Natural killer cell (primary cell): Measurements from ENCODE around the gene PTPN4. TPM values are rescaled to one million over a fixed set of nuclear protein-coding genes. Genes with fewer than 3 reads are reported as not detected.

ENCODE experiments used
- ATAC-seq, 3 donors: fragments of 150-1000 bp in 2 of 3; fragments of 200-7000 bp in 1 of 3; cut with Tn5 transposase; 1 replicate in 1 of 3; 2 replicates in 2 of 3; pipeline ENCODE4 v1.10.0; 2021; ENCODE audit warnings: mild to moderate bottlenecking in 2 of 3, moderate library complexity in 2 of 3
- DNase-seq, 2 donors: peaks; one replicate each; pipeline versions ENCODE4 v3.0.0 to v3.0.0-alpha.2; 2013 to 2021; ENCODE audit warnings: mixed read lengths in 1 of 2
- H3K27ac ChIP-seq: one replicate; pipeline ENCODE4 v1.5.1; 2013; ENCODE audit warnings: mild to moderate bottlenecking, low read length
- H3K27me3 ChIP-seq: one replicate; pipeline ENCODE4 v1.6.1; 2013; ENCODE audit warnings: low read length; ENCODE audit not compliant: control insufficient read depth, insufficient read depth
- H3K36me3 ChIP-seq: one replicate; pipeline ENCODE4 v1.6.1; 2013; ENCODE audit warnings: low read length; ENCODE audit not compliant: control insufficient read depth, insufficient read depth
- H3K4me1 ChIP-seq: one replicate; pipeline ENCODE4 v1.6.1; 2013; ENCODE audit warnings: low read length; ENCODE audit not compliant: control insufficient read depth, insufficient read depth
- H3K4me3 ChIP-seq: one replicate; pipeline ENCODE4 v1.5.1; 2013; ENCODE audit warnings: low read length
- H3K9me3 ChIP-seq: one replicate; pipeline ENCODE4 v1.6.1; 2013; ENCODE audit warnings: low read length; ENCODE audit not compliant: control insufficient read depth, insufficient read depth
- H3K27ac Mint-ChIP-seq, 2 donors: one replicate each; pipeline ENCODE4 v1.8.0; 2022; ENCODE audit warnings: mild to moderate bottlenecking in 2 of 2, mixed read lengths in 2 of 2, moderate library complexity in 1 of 2
- H3K27me3 Mint-ChIP-seq, 2 donors: one replicate each; pipeline ENCODE4 v1.8.0; 2022; ENCODE audit warnings: low read depth in 2 of 2, mixed read lengths in 2 of 2
- H3K36me3 Mint-ChIP-seq: one replicate; pipeline ENCODE4 v1.8.0; 2022; ENCODE audit warnings: mixed read lengths
- H3K4me1 Mint-ChIP-seq, 2 donors: one replicate each; pipeline ENCODE4 v1.8.0; 2022; ENCODE audit warnings: mixed read lengths in 2 of 2
- H3K4me3 Mint-ChIP-seq: one replicate; pipeline ENCODE4 v1.8.0; 2022; ENCODE audit warnings: mild to moderate bottlenecking, moderate library complexity, mixed read lengths
- H3K9me3 Mint-ChIP-seq, 2 donors: one replicate each; pipeline ENCODE4 v1.8.0; 2022; ENCODE audit warnings: mixed read lengths in 2 of 2
- WGBS: methylation state at CpG from one replicate; pipeline ENCODE4 v1.1.7; 2013; ENCODE audit warnings: missing lambda C conversion rate; ENCODE audit not compliant: insufficient coverage; 5-methylcytosine and 5-hydroxymethylcytosine counted together
- intact Hi-C: fragments of 100-400 bp; cut with micrococcal nuclease; formaldehyde crosslinking; loops from one replicate; pipeline ENCODE4 v1.14.2; 2022
- total RNA-seq, 4 donors: library from RNA; stranded (reverse); fragments of 120-200 nt in 1 of 4; gene quantifications; one replicate each; pipeline versions ENCODE4 v1.2.3 to v1.2.4, GENCODE V29; 2013 to 2022
- TF ChIP-seq, protein P1 (sequence below): fragments of 200-600 bp; IDR thresholded peaks from one replicate; pipeline ENCODE4 v1.8.0; 2022; ENCODE audit warnings: antibody characterized with exemption

The PTPN4 gene
- total RNA-seq, 3 donors from 2014 or later (not counting 1 experiment from before 2014, with no cell fraction given) = 265 to 347 (median 283) TPM

DNA sequence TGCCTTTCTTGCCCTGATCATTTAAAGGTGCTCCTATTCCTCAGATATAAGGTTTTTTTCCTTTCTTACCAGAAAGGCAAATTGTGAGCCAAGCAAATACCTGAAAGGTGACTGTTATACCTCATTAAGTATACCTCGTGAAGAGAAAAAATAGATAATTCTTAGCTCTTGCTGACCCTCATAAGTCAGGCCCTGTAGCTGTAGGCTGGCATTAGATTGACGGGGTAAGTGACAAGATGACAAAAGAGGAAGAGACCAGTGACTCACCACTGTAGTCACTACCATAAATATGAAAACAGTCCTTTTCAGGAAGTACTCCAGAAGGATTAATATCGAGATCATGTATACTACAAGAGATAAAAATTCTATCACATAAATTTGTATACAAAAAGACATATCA lies 104.6 kb downstream of the PTPN4 start:
- ATAC-seq = peak; percentile 51 to 86 (median 61)
- DNase-seq = peak in 1 of 2 donors; percentile 17
- H3K4me3 ChIP-seq = no peak overlapping the region
- no peaks in the 10 kb centered on the region for H3K27me3 ChIP-seq
- peaks cover 63 to 69% of the 10 kb centered on the region in 2 donors for H3K4me1 Mint-ChIP-seq
- H3K36me3 Mint-ChIP-seq = no peaks in the 10 kb centered on the region
- WGBS = 88% methylated on average over 1 of the region's 3 CpGs
- H3K4me3 Mint-ChIP-seq = peak overlapping the region; percentile 31
- H3K9me3 ChIP-seq = no peaks in the 10 kb centered on the region
- H3K9me3 Mint-ChIP-seq = no peaks in the 10 kb centered on the region
- peaks cover 11% of the 10 kb centered on the region for H3K4me1 ChIP-seq
- H3K27ac Mint-ChIP-seq = peak overlapping the region; percentile 85 to 87
- peak overlapping the region; percentile 43 for H3K27ac ChIP-seq
- intact Hi-C loops = loop anchor here (5.0 kb wide), 2 partner anchors 63 to 78 kb away; no protein-coding TSS in a partner anchor
- H3K27me3 Mint-ChIP-seq = no peaks in the 10 kb centered on the region
- H3K36me3 ChIP-seq = peaks cover 2% of the 10 kb centered on the region
- TF ChIP-seq, protein P1, sequence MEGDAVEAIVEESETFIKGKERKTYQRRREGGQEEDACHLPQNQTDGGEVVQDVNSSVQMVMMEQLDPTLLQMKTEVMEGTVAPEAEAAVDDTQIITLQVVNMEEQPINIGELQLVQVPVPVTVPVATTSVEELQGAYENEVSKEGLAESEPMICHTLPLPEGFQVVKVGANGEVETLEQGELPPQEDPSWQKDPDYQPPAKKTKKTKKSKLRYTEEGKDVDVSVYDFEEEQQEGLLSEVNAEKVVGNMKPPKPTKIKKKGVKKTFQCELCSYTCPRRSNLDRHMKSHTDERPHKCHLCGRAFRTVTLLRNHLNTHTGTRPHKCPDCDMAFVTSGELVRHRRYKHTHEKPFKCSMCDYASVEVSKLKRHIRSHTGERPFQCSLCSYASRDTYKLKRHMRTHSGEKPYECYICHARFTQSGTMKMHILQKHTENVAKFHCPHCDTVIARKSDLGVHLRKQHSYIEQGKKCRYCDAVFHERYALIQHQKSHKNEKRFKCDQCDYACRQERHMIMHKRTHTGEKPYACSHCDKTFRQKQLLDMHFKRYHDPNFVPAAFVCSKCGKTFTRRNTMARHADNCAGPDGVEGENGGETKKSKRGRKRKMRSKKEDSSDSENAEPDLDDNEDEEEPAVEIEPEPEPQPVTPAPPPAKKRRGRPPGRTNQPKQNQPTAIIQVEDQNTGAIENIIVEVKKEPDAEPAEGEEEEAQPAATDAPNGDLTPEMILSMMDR = no peak

DNA sequence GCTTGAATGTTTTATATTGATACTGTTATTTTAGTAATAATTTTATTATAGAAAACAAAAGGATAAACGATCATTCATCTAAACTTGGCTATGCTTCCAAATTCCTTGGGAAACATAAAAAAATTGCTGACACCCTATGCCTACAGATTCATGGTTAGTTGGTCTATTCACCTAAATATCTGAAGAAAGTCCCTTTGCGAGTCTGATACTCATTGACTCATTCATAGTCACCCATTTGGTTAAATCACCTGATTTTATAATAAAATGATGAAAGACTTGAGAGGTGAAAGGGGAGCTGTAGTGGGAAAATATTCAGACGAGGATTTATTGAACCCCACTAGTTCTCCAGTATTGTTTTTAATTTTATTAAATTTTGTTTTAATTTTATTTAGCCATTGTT lies 112.0 kb downstream of the PTPN4 start:
- ATAC-seq (no peak), DNase-seq (no peak)
- Mint-ChIP-seq H3K4me3 (no peak overlapping the region), H3K36me3 (no peaks in the 10 kb centered on the region), H3K27ac (peak overlapping the region in 1 of 2 donors; percentile 50), H3K4me1 (peaks cover 62 to 64% of the 10 kb centered on the region in 2 donors), H3K27me3 (no peaks in the 10 kb centered on the region), H3K9me3 (no peaks in the 10 kb centered on the region)
- no peaks in the 10 kb centered on the region for H3K27me3 ChIP-seq
- intact Hi-C loops = no loop called here
- H3K4me1 ChIP-seq = peaks cover 11% of the 10 kb centered on the region
- WGBS = 40% methylated on average over 1 of the region's 3 CpGs
- no peak overlapping the region for H3K27ac ChIP-seq
- no peaks in the 10 kb centered on the region for H3K36me3 ChIP-seq
- no peaks in the 10 kb centered on the region for H3K9me3 ChIP-seq
- TF ChIP-seq, protein P1 = no peak
- H3K4me3 ChIP-seq = no peak overlapping the region

DNA sequence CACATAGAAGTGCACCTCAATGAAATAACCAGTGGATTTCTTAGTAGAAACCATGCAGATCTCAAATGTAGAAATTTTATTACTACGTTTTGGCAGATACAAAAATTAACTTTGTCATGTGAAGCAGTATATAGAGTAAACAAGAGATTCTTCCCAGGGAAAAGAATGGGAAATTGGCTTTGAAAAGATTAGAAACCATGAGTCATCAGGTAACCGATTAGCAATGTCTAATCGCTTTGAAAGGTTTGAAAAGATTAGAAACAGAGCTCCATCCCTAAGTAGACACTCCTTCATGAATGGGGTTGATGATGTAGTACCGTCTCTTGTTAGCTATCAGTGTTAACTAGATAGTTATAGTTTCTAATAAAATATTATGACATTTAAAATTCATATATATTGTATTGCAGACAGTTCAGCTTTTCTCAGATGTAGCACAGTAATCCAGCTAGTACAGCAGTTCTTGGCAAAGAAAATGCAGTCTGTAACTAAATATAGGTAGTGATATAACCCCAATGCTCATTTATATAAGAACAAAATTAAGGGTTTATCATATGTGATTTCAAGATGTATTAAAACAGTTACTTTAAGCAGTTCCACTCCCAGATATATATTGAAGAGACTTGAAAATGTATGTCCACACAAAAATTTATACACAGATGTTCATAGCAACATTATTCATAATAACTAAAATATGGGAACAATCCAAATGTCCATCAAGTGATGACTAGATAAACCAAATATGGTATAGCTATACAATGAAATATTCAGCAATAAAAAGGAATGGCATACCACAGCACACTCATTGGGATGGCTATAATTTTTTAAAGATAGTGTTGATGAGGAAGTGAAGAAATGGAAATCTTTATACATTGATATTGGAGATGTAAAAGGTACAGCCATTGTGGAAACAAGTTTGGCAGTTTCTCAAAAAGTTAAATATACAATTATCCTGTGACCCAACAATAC lies 113.9 kb downstream of the PTPN4 start:
- TF ChIP-seq, protein P1 = no peak
- Mint-ChIP-seq H3K4me3 (no peak overlapping the region), H3K9me3 (no peaks in the 10 kb centered on the region), H3K4me1 (peaks cover 44 to 48% of the 10 kb centered on the region in 2 donors), H3K27ac (peak overlapping the region in 1 of 2 donors; percentile 4), H3K27me3 (no peaks in the 10 kb centered on the region), H3K36me3 (no peaks in the 10 kb centered on the region)
- DNase-seq (no peak), ATAC-seq (no peak)
- Histone ChIP-seq H3K4me1 (peaks cover 4% of the 10 kb centered on the region), H3K27me3 (no peaks in the 10 kb centered on the region), H3K9me3 (no peaks in the 10 kb centered on the region), H3K36me3 (no peaks in the 10 kb centered on the region), H3K4me3 (no peak overlapping the region), H3K27ac (no peak overlapping the region)
- intact Hi-C loops = no loop called here
- 100% methylated on average over 2 of the region's 4 CpGs for WGBS
